GM23338 (cell line): ENCODE measurements around the gene ADAMTS10.

Source experiments
- CREB1 ChIP-seq: fragments of 250-450 bp; sonication (Bioruptor Pico); IDR thresholded peaks from 2 replicates; pipeline ENCODE4 v1.5.0; 2020; ENCODE audit warnings: low read depth, mild to moderate bottlenecking, moderate library complexity
- ETS1 ChIP-seq: IDR thresholded peaks from 2 replicates; pipeline ENCODE4 v1.6.1; 2016; ENCODE audit warnings: antibody characterized with exemption
- EZH2 ChIP-seq: fragments of 200-600 bp; sonication (generic); IDR thresholded peaks from one replicate; pipeline ENCODE4 v1.8.0; 2017; ENCODE audit warnings: antibody characterized with exemption, mild to moderate bottlenecking, low read depth; ENCODE audit not compliant: unreplicated experiment
- JUNB ChIP-seq: IDR thresholded peaks from one replicate; pipeline ENCODE4 v1.6.1; 2016; ENCODE audit warnings: antibody characterized with exemption; ENCODE audit not compliant: unreplicated experiment
- POLR2AphosphoS5 ChIP-seq: IDR thresholded peaks from 2 replicates; pipeline ENCODE4 v1.6.1; 2016; ENCODE audit warnings: antibody characterized with exemption, low read depth
- TF ChIP-seq, protein P1 (sequence below), 2 experiments: fragments of 200-600 bp in 1 of 2; sonication (generic) in 1 of 2; conservative IDR thresholded peaks; 2 replicates each; pipeline versions ENCODE4 v1.5.1 to v1.6.1; 2016 to 2017; ENCODE audit warnings: antibody characterized with exemption in 2 of 2, low read depth in 2 of 2, mild to moderate bottlenecking in 2 of 2, moderate library complexity in 1 of 2
- TF ChIP-seq, protein P2 (sequence below): IDR thresholded peaks from one replicate; pipeline ENCODE4 v1.6.1; 2018; ENCODE audit warnings: antibody characterized with exemption; ENCODE audit not compliant: unreplicated experiment

GRCh38 chr19:8601796-8602195 is 8.7 kb downstream of the ADAMTS10 start:
- TF ChIP-seq JUNB (no peak), EZH2 (no peak), POLR2AphosphoS5 (no peak), CREB1 (no peak), ETS1 (no peak)
- TF ChIP-seq, protein P1, sequence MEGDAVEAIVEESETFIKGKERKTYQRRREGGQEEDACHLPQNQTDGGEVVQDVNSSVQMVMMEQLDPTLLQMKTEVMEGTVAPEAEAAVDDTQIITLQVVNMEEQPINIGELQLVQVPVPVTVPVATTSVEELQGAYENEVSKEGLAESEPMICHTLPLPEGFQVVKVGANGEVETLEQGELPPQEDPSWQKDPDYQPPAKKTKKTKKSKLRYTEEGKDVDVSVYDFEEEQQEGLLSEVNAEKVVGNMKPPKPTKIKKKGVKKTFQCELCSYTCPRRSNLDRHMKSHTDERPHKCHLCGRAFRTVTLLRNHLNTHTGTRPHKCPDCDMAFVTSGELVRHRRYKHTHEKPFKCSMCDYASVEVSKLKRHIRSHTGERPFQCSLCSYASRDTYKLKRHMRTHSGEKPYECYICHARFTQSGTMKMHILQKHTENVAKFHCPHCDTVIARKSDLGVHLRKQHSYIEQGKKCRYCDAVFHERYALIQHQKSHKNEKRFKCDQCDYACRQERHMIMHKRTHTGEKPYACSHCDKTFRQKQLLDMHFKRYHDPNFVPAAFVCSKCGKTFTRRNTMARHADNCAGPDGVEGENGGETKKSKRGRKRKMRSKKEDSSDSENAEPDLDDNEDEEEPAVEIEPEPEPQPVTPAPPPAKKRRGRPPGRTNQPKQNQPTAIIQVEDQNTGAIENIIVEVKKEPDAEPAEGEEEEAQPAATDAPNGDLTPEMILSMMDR (conservative IDR thresholded peaks at IDR 0.05; ENCODE audit: low read depth in 2 of 2), result no peak
- TF ChIP-seq, protein P2, sequence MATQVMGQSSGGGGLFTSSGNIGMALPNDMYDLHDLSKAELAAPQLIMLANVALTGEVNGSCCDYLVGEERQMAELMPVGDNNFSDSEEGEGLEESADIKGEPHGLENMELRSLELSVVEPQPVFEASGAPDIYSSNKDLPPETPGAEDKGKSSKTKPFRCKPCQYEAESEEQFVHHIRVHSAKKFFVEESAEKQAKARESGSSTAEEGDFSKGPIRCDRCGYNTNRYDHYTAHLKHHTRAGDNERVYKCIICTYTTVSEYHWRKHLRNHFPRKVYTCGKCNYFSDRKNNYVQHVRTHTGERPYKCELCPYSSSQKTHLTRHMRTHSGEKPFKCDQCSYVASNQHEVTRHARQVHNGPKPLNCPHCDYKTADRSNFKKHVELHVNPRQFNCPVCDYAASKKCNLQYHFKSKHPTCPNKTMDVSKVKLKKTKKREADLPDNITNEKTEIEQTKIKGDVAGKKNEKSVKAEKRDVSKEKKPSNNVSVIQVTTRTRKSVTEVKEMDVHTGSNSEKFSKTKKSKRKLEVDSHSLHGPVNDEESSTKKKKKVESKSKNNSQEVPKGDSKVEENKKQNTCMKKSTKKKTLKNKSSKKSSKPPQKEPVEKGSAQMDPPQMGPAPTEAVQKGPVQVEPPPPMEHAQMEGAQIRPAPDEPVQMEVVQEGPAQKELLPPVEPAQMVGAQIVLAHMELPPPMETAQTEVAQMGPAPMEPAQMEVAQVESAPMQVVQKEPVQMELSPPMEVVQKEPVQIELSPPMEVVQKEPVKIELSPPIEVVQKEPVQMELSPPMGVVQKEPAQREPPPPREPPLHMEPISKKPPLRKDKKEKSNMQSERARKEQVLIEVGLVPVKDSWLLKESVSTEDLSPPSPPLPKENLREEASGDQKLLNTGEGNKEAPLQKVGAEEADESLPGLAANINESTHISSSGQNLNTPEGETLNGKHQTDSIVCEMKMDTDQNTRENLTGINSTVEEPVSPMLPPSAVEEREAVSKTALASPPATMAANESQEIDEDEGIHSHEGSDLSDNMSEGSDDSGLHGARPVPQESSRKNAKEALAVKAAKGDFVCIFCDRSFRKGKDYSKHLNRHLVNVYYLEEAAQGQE, result no peak
